ENCODE data around the gene CLDN14.

The CLDN14 gene

DNA sequence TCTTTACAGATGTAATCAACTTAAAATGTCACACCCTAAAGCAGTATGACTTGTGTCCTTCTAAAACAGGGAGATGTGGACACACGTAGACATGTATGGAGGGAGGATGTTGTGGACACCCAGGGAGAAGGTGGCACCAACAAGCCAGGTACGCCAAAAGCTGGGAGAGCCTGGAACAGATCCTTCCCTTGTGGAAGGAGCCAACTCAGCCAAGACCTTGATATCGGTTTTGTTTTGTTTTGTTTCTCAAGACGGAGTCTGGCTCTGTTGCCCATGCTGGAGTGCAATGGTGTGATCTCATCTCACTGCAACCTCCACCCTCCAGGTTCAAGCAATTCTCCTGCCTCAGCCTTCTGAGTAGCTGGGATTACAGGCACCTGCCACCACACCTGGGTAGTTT, 49.1 kb downstream of the CLDN14 start:
- DNase-seq = no peak

DNA sequence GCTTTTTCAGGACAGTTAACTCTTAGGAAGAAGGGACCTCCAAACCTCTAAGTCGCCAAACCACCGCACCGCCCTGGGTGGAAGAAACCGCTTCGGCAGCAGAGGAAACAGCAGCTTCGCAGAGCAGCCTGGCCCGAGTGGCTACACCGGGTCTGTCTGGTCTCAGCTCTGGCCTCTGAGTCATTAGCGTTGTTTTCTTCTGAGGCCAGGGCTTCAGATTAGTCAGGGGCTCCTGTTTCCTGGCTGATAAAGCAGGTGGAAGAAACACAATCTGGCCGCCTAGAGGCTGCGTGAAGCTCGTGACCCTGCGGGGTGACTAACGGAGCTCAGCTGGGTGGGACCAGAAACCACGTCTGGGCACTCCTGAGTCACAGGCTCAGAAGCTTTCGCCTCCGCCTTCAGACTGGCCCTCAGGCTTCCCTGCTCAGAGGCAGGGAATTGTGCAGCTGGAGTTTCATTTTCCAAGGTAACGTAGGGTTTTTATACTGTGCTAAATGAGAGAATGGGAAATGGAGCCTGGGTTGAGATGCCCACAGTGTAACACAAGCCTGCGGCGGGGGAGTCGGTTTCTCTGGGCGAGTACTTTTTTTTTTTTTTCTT, 49.9 kb downstream of the CLDN14 start:
- DNase-seq = peak; percentile 21

DNA sequence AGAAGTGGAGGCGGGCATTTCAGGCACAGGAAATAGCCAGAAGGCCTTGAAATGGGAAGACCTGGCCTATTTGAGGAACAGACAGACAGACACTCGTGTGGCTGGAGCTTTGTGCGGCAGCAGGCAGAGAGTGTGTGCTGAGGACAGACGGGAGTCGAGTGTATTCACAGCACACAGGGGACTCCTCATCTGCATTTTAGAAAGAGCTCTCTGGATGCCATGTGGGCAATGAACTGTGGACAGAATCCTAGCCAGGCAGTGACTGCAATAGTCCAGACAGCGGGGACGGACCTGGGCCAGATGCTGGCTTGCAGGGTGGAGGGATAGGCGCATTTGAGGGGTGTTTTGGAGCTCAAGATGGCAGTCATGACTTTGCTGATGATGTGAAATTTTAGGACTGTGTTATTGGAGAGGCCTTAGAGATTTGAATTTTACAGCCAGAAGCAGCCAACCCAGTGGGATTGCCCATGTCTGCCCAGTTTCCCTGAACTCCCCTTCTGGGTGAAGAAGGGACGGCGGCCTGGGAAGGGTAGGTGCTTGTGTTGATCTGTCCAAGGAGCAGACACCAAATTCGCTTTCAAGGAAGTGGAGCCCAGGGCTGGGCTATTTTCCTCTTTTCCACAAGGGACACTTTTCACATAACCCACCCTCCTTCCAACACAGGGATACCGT, 51.0 kb downstream of the CLDN14 start:
- DNase-seq = peak; percentile 2

DNA sequence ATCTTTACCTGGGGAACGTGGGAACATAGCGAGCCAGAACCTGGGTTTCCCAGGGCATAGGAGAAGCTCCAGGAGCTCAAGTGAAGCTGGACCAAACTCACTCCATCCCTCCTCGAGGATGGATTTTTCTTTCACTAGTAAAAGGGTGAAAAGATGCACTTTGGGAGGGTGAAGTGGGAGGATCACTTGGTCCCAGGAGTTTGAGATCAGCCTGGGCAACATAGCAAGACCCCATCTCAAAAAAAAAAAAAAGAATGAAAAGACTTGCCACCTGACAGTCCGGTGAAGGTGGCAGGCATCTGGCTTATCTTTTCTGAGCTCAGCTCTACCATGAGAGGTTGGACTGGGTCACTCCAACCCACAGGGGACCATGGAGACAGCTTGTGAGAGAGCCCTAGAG, 52.4 kb downstream of the CLDN14 start:
- no peak for DNase-seq

DNA sequence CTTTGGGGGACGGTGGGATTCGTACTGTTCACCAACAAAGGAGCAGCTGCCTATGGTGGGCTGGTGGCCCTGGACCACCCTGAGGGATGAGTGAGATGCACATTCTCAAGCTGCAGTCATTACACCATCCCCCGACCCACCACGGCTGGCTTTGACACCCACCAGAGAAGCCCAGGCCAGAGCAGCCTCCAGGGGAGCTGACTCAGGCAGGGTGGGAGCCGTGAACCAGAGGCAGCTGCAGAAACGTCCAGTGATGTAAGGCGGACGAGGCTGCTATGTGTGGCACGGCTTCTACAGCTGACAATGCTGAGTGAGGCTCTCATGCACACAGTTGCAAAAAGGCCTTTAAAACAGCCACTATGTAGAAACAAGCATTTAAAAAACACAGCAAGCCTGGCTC, 54.6 kb downstream of the CLDN14 start:
- DNase-seq = no peak

DNA sequence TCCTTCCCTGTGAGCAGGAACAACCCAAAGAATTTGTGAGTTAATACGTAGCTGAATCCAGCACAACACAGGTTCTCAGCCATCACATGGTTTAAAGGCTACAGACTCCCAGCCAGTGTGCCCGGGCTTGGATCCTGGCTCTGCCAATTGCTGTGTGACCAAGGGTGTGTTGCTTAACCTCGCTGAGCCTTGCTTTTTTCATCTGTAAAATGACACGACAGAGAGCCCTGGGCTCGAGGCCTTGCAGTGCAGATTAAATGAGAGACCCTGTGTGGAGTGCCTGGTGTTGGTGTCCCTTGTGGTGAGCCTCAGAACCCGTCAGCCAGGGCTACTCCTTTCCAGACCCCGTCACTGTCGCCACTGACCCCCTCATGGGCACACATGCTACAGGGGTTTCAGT, 55.3 kb downstream of the CLDN14 start:
- no peak for DNase-seq

DNA sequence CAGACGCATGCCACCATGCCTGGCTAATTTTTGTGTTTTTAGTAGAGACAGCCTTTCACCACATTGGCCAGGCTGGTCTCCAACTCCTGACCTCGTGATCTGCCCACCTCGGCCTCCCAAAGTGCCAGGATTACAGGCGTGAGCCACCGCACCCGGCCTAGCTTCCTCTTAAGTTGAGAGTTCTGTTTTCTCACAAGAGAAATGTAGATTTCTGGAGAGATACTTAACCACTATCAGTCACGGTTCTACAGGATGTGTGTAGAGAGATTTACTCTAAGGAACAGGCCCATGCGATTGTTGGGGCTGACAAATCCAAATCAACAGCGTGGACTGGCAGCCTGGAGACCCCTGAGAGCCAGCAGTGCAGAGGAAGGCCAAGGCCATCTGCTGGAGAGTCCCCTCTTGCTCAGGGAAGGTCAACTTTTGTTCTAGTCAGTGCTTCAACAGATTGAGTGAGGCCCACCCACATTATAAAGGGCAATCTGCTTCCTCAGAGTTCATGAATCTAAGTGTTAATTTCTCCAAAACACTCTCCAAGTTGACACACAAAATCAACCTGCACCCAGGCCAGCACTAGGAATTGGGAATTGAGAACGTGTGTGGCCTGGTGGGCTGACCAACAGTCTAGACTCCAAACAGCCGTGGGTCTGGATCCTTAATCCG, 56.0 kb downstream of the CLDN14 start:
- DNase-seq = no peak

DNA sequence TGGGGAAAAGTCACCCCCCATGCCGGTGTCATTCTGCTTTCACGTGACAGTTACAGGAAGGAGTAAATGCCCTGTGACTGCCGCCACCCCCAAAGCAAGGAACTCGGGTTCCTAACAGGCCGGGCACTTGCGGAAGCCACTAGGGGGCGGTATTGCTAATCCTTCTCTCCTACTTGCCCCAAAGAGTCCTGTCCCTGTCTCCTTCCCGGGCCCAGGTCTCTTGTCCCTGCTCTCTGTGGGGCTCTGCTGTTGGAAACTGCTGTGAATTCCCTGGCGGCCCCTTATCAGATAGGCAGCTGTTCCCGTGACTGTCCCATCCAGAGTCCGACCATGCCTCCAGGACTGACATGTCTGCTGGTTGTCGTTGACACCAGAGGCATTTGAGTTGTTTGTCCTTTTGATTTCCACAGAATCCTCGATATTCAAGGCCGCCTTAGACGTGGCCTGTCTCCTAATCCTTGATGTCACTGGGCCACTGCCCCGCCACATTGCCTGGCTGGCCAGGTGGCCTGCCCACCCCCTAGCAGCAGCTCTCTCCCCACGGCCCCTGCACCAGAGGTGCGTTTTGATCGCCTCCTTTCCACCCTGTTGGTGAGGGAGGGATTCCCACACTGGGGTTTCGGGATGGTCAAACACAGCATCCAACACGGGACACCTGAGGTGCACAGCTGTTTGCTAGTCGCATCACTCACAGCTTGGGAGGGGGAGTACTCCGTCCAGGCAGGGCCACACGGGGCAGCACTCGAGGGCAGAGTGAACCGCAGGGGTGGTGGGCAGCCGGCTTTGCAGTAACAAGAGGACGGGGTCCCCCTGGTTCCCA, 57.4 kb downstream of the CLDN14 start:
- peak; percentile 21 for DNase-seq

DNA sequence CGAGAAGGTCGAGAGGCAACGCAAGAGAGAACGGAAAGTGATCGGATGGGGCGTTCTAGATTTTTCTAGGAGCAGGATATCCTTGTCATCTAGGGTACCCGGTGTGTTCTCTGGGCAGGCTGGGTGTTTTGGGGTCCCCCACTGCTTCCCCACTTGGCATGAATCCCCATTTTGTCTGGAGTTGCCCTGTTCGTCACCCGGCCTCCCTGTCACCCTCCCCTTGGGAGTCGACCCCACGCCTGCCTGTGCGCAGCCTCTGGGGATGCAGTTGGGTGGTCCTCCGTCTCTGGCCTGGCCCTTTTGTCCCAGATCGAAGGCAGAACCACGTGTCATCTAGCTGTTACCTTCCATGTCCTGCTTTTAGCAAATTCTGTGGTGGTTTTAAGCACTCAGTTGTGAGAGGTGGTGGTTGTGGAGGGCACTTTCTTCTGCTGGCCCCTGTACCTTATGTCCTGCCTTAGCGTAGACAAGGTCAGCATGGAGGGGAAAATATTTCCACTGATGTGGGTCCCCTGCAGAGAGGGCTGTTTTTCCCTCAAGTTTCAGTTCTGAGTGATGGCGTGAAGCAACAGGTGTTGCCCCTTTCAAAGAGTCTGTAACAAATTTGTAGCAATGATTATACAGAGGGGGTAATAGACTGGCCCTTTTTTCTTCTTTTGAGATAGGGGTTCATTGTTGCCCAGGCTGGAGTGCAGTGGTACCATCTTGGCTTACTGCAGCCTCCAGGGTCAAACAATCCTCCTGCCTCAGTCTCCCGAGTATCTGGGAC, 59.2 kb downstream of the CLDN14 start:
- no peak for DNase-seq

DNA sequence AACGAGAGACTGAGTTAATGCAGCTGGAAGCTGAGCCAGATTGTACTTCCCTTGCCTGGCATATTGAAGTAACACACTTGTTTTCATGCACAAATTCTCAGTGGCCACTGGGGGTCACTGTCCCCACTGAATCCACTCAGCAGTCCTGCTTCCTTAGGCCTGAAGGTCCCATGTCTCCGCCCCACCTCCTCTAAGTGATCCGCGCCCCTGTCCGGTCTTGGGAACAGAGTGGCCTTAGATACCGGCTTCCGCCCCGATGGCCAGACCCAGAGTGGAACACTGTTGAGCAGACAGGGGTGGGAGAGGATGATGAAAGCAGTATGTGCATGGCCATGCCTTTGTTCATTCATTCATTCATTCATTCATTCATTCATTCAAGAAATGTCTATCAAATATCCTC, 59.9 kb downstream of the CLDN14 start:
- DNase-seq = peak; percentile 4

DNA sequence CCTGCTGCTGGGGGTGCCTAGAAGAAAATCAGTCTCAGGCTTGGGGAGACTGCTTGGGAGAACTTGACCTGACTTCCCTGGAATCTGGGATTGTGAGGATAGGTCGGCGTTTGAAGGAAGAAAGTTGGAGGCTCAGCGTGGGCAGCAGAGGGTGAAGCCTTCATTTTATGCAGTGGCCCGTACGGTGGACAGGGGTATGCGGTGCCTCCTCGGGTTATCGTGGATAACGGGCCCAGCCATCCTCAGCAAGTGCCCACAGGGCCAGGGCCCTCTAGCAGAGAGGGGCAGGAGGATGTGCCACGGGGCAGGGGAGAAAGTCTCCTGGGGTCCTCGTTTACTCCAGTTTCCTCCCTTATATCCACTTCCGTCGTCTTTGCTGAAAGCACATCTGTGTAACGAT, 60.7 kb downstream of the CLDN14 start:
- no peak for DNase-seq

DNA sequence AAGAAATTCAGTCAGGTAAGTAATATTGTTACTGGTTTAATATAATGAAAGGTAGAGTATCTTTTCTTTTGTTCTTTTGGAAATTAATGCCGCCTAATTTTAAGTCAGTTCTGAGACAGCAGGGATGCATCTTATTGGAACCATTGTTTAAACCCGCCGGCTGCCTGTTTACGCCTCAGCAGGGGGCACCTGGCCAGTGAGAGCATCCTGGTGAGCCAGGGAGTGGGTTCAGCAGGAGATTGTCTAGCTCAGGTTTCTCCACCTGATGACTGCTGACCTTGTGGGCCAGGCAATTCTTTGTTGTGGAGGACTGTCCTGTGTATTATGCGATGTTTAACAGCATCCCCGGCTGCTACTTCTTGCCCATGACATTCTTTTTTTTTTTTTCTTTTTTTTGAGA, 64.5 kb downstream of the CLDN14 start:
- DNase-seq = no peak

DNA sequence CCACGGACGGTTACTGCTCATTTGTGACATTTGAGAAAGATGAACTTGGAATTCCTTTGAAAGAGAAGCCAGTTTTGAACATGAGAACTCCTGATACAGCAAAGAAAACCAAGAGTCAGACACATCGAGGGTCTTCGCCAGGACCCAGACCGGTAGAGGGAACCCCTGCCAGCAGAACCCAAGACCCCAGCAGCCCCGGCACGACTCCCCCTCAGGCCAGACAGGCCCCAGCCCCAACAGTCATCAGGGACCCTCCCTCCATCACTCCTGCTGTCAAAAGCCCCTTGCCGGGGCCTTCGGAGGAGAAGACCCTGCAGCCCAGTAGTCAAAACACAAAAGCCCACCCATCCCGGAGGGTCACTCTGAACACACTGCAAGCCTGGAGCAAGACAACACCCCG, 67.0 kb downstream of the CLDN14 start:
- DNase-seq = no peak

DNA sequence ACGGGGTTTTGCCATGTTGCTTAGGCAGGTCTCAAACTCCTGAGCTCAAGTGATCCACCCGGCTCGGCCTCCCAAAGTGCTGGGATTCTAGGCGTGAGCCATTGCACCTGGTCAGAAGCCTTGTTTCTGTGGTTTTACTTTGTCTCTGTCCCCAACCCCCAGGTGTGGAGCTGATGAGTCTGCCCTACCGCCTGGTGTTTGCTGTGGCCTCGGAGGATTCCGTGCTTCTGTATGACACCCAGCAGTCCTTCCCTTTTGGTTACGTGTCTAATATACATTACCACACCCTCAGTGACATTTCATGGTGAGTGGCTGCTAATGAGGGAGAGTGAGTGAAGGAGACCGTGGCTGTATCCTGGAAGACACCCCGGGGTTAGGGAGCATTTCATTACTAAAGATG, 68.6 kb downstream of the CLDN14 start:
- no peak for DNase-seq
